Neural cell (in vitro differentiated cells): ENCODE measurements around the gene LRP1. TPM values are rescaled to one million over a fixed set of nuclear protein-coding genes. Genes with fewer than 3 reads are reported as not detected.

Experiments
- H2AFZ ChIP-seq: fragments of 200-600, 300-800 bp; sonication (generic), shearing (Covaris generic); 2 replicates; pipeline ENCODE4 v1.6.0; 2014; ENCODE audit warnings: low read depth, mild to moderate bottlenecking, antibody characterized with exemption, low read length, moderate library complexity
- H3F3A ChIP-seq: fragments of 200-600 bp; shearing (Covaris generic); 2 replicates; pipeline ENCODE4 v1.6.1; 2016; ENCODE audit warnings: mild to moderate bottlenecking, moderate library complexity, mixed read lengths, antibody characterized with exemption, low read length; ENCODE audit not compliant: insufficient read depth, poor library complexity, severe bottlenecking
- H3K27ac ChIP-seq: fragments of 200-600, 300-800 bp; sonication (generic), shearing (Covaris generic); 2 replicates; pipeline ENCODE4 v1.5.1; 2014; ENCODE audit warnings: mild to moderate bottlenecking, low read length, moderate library complexity
- H3K27me3 ChIP-seq: fragments of 300-800, 200-600 bp; sonication (generic), shearing (Covaris generic); 2 replicates; pipeline ENCODE4 v1.6.0; 2014; ENCODE audit warnings: mild to moderate bottlenecking, low read depth, low read length, moderate library complexity; ENCODE audit not compliant: insufficient read depth
- H3K36me3 ChIP-seq: fragments of 300-800, 200-600 bp; sonication (generic), shearing (Covaris generic); 2 replicates; pipeline ENCODE4 v1.5.1; 2014; ENCODE audit warnings: mild to moderate bottlenecking, antibody characterized with exemption, low read length, moderate library complexity; ENCODE audit not compliant: insufficient read depth
- H3K4me2 ChIP-seq: fragments of 300-800, 200-600 bp; sonication (generic), shearing (Covaris generic); 2 replicates; pipeline ENCODE4 v1.6.0; 2014; ENCODE audit warnings: mild to moderate bottlenecking, low read length
- H3K4me3 ChIP-seq: fragments of 300-800, 200-600 bp; sonication (generic), shearing (Covaris generic); 2 replicates; pipeline ENCODE4 v1.5.1; 2014; ENCODE audit warnings: mild to moderate bottlenecking, low read length, moderate library complexity
- H3K79me2 ChIP-seq: fragments of 200-600 bp; shearing (Covaris generic); replicated peaks from 2 replicates; pipeline ENCODE4 v1.6.0; 2014; ENCODE audit warnings: mild to moderate bottlenecking, low read length, moderate library complexity; ENCODE audit not compliant: insufficient read depth
- H3K9ac ChIP-seq: fragments of 300-800, 200-600 bp; sonication (generic), shearing (Covaris generic); 2 replicates; pipeline ENCODE4 v1.6.1; 2016; ENCODE audit warnings: mild to moderate bottlenecking, low read length, mixed read lengths
- H3K9me2 ChIP-seq: fragments of 200-600 bp; shearing (Covaris generic); 2 replicates; pipeline ENCODE4 v1.6.1; 2016; ENCODE audit warnings: mild to moderate bottlenecking, low read length, mixed read lengths; ENCODE audit not compliant: insufficient read depth
- H3K9me3 ChIP-seq: fragments of 200-600, 300-800 bp; sonication (generic), shearing (Covaris generic); 2 replicates; pipeline ENCODE4 v1.6.1; 2016; ENCODE audit warnings: mild to moderate bottlenecking, mixed run types, low read length, moderate library complexity, mixed read lengths
- H4K20me1 ChIP-seq: fragments of 200-600 bp; shearing (Covaris generic); 2 replicates; pipeline ENCODE4 v1.6.1; 2016; ENCODE audit warnings: mild to moderate bottlenecking, mixed run types; ENCODE audit not compliant: insufficient read depth
- CTCF ChIP-seq: fragments of 450-650 bp; IDR thresholded peaks from 2 replicates; pipeline ENCODE4 v1.5.1; 2014; ENCODE audit warnings: antibody characterized with exemption, mild to moderate bottlenecking, moderate library complexity; ENCODE audit not compliant: poor library complexity, severe bottlenecking
- EP300 ChIP-seq: fragments of 450-650 bp; conservative IDR thresholded peaks from 2 replicates; pipeline ENCODE4 v1.6.1; 2014; ENCODE audit warnings: antibody characterized with exemption, mild to moderate bottlenecking, moderate library complexity; ENCODE audit not compliant: poor library complexity, severe bottlenecking
- EZH2 ChIP-seq: fragments of 200-600, 300-800 bp; shearing (Covaris generic), sonication (generic); IDR thresholded peaks from 2 replicates; pipeline ENCODE4 v1.6.1; 2014; ENCODE audit warnings: antibody characterized with exemption, low read length, borderline replicate concordance, mild to moderate bottlenecking; ENCODE audit not compliant: insufficient read depth, poor library complexity, severe bottlenecking
- MXI1 ChIP-seq: fragments of 450-650 bp; conservative IDR thresholded peaks from 2 replicates; pipeline ENCODE4 v1.6.1; 2014; ENCODE audit warnings: antibody characterized with exemption, mild to moderate bottlenecking; ENCODE audit not compliant: poor library complexity, severe bottlenecking
- POLR2AphosphoS5 ChIP-seq: IDR thresholded peaks from 2 replicates; pipeline ENCODE4 v1.6.1; 2012
- RAD21 ChIP-seq: fragments of 450-650 bp; conservative IDR thresholded peaks from 2 replicates; pipeline ENCODE4 v1.6.1; 2014; ENCODE audit warnings: antibody characterized with exemption, mild to moderate bottlenecking, moderate library complexity
- REST ChIP-seq: IDR thresholded peaks from 2 replicates; pipeline ENCODE4 v1.6.1; 2012; ENCODE audit warnings: borderline replicate concordance
- SMC3 ChIP-seq: fragments of 450-650 bp; conservative IDR thresholded peaks from 2 replicates; pipeline ENCODE4 v1.6.1; 2014; ENCODE audit warnings: antibody characterized with exemption, mild to moderate bottlenecking, moderate library complexity; ENCODE audit not compliant: poor library complexity
- TAF1 ChIP-seq: IDR thresholded peaks from 2 replicates; pipeline ENCODE4 v1.6.1; 2012; ENCODE audit warnings: low read depth
- polyA plus RNA-seq: library from polyadenylated mRNA; depleted of rRNA; stranded (reverse); fragments of >200 nt; gene quantifications from 2 replicates; pipeline ENCODE4 v1.2.3, GENCODE V29; 2014

Gene LRP1
- polyA plus RNA-seq, 1 donor from 2014 or later: 18.2 TPM

GRCh38 chr12:57209916-57210315 lies 81.6 kb downstream of the LRP1 start:
- H3K27ac ChIP-seq: no peak overlapping the region
- H4K20me1 ChIP-seq: no peaks in the 10 kb centered on the region
- H3K36me3 ChIP-seq: peaks cover 6% of the 10 kb centered on the region

GRCh38 chr12:57210461-57210860 lies 82.2 kb downstream of the LRP1 start:
- H3K27ac ChIP-seq: no peak overlapping the region
- TF ChIP-seq REST (no peak), EP300 (no peak), SMC3 (no peak), RAD21 (no peak), POLR2AphosphoS5 (no peak), MXI1 (no peak), EZH2 (no peak)

More at GRCh38 chr12:57209916-57210315, 81.6 kb downstream of the LRP1 start:
- H3K27me3 ChIP-seq: peaks cover 10% of the 10 kb centered on the region
- no peak overlapping the region for H3K9ac ChIP-seq
- H3F3A ChIP-seq: no peaks in the 10 kb centered on the region
- H3K4me2 ChIP-seq: no peak overlapping the region
- no peaks in the 10 kb centered on the region for H3K9me2 ChIP-seq
- H3K4me3 ChIP-seq: no peak overlapping the region
- H2AFZ ChIP-seq: no peak overlapping the region
- no peaks in the 10 kb centered on the region for H3K9me3 ChIP-seq
- no peaks in the 10 kb centered on the region for H3K79me2 ChIP-seq
- TF ChIP-seq MXI1: no peak
- TF ChIP-seq POLR2AphosphoS5: no peak
- no peak for TF ChIP-seq EZH2
- no peak for TF ChIP-seq EP300
- TF ChIP-seq TAF1: no peak
- no peak for TF ChIP-seq REST
- TF ChIP-seq CTCF: no peak
- no peak for TF ChIP-seq RAD21
- no peak for TF ChIP-seq SMC3

More at GRCh38 chr12:57210461-57210860, 82.2 kb downstream of the LRP1 start:
- Histone ChIP-seq H3K9me3 (no peaks in the 10 kb centered on the region), H3K4me2 (no peak overlapping the region), H3K79me2 (no peaks in the 10 kb centered on the region), H3K9ac (no peak overlapping the region), H4K20me1 (no peaks in the 10 kb centered on the region), H3K4me3 (no peak overlapping the region), H3K27me3 (peaks cover 15% of the 10 kb centered on the region), H3K9me2 (no peaks in the 10 kb centered on the region), H3K36me3 (peaks cover 6% of the 10 kb centered on the region), H3F3A (no peaks in the 10 kb centered on the region), H2AFZ (no peak overlapping the region)
